Peyer's patch (tissue), 4 donors: ENCODE measurements around the gene LIMCH1. TPM values are rescaled to one million over a fixed set of nuclear protein-coding genes. Genes with fewer than 3 reads are reported as not detected.
A peak's percentile ranks its signal among the peaks of the same experiment; 100 is the strongest.

Experiments used
- DNase-seq, 3 donors: peaks; one replicate each; pipeline ENCODE4 v3.0.0-alpha.2; 2017 to 2019
- H3K27ac ChIP-seq, 4 donors: fragments of 200-600 bp; sonication (generic); one replicate each; pipeline ENCODE4 v1.5.1; 2016 to 2019
- H3K27me3 ChIP-seq, 2 donors: fragments of 200-600 bp; sonication (generic); one replicate each; pipeline ENCODE4 v1.5.1; 2019
- H3K36me3 ChIP-seq, 3 donors: fragments of 200-600 bp; sonication (generic); one replicate each; pipeline ENCODE4 v1.5.1; 2016 to 2019
- H3K4me1 ChIP-seq, 4 donors: fragments of 200-600 bp; sonication (generic); one replicate each; pipeline ENCODE4 v1.5.1; 2016 to 2019
- H3K4me3 ChIP-seq, 4 donors: fragments of 200-600 bp; sonication (generic); 1 replicate in 3 of 4; 2 replicates in 1 of 4; pipeline ENCODE4 v1.5.1; 2016 to 2019; ENCODE audit warnings: mild to moderate bottlenecking in 1 of 4
- H3K9me3 ChIP-seq, 4 donors: fragments of 200-600 bp; sonication (generic); one replicate each; pipeline ENCODE4 v1.5.1; 2016 to 2019; ENCODE audit warnings: mild to moderate bottlenecking in 1 of 4
- CTCF ChIP-seq, 6 experiments: fragments of 450-650 bp in 4 of 6; fragments of 200-600 bp in 2 of 6; sonication (generic) in 1 of 6; IDR thresholded peaks; one replicate each; pipeline ENCODE4 v1.5.1; 2017 to 2019; ENCODE audit warnings: antibody characterized with exemption in 6 of 6, mild to moderate bottlenecking in 3 of 6, moderate library complexity in 1 of 6
- POLR2A ChIP-seq, 2 donors: fragments of 450-650 bp; IDR thresholded peaks; one replicate each; pipeline ENCODE4 v1.5.1; 2017; ENCODE audit warnings: antibody characterized with exemption in 2 of 2, mild to moderate bottlenecking in 2 of 2, moderate library complexity in 2 of 2
- total RNA-seq, 4 donors: library from RNA; depleted of rRNA; stranded (reverse); fragments of >200 nt; gene quantifications; one replicate each; pipeline ENCODE4 v1.1.0, GENCODE V29; 2016

The LIMCH1 gene
- total RNA-seq, 4 donors from 2014 or later = 11.1 to 56.9 (median 20.4) TPM

GRCh38 chr4:41660352-41660751, 122.4 kb downstream of the LIMCH1 start:
- no peaks in the 10 kb centered on the region for H3K9me3 ChIP-seq
- TF ChIP-seq CTCF (IDR thresholded peaks at IDR 0.05) (no peak), POLR2A (IDR thresholded peaks at IDR 0.05) (no peak)

GRCh38 chr4:41661442-41662076, 123.6 kb downstream of the LIMCH1 start:
- H3K4me3 ChIP-seq = no peak overlapping the region
- no peaks in the 10 kb centered on the region for H3K36me3 ChIP-seq
- no peaks in the 10 kb centered on the region for H3K9me3 ChIP-seq
- H3K27me3 ChIP-seq = no peaks in the 10 kb centered on the region
- DNase-seq = peak in 2 of 3 donors; percentile 65 to 75
- H3K27ac ChIP-seq = no peak overlapping the region
- TF ChIP-seq CTCF (IDR thresholded peaks at IDR 0.05) (peak; percentile 36 to 87 (median 80)), POLR2A (IDR thresholded peaks at IDR 0.05) (no peak)
- no peaks in the 10 kb centered on the region for H3K4me1 ChIP-seq

More at GRCh38 chr4:41660352-41660751, 122.4 kb downstream of the LIMCH1 start:
- no peak overlapping the region for H3K4me3 ChIP-seq
- no peaks in the 10 kb centered on the region for H3K27me3 ChIP-seq
- no peaks in the 10 kb centered on the region for H3K4me1 ChIP-seq
- H3K27ac ChIP-seq = no peak overlapping the region
- no peaks in the 10 kb centered on the region for H3K36me3 ChIP-seq
- no peak for DNase-seq

- Histone ChIP-seq H3K27me3 (no peaks in the 10 kb centered on the region), H3K4me1 (no peaks in the 10 kb centered on the region), H3K9me3 (no peaks in the 10 kb centered on the region), H3K27ac (no peak overlapping the region), H3K4me3 (no peak overlapping the region), H3K36me3 (no peaks in the 10 kb centered on the region)
- DNase-seq = no peak
- no peak for TF ChIP-seq POLR2A (IDR thresholded peaks at IDR 0.05)
- TF ChIP-seq CTCF (IDR thresholded peaks at IDR 0.05) = no peak
Measured at GRCh38 chr4:41665636-41666207, 127.8 kb downstream of the LIMCH1 start.

- Histone ChIP-seq H3K9me3 (no peaks in the 10 kb centered on the region), H3K4me1 (no peaks in the 10 kb centered on the region), H3K4me3 (no peak overlapping the region), H3K27ac (no peak overlapping the region), H3K36me3 (no peaks in the 10 kb centered on the region), H3K27me3 (no peaks in the 10 kb centered on the region)
- no peak for DNase-seq
- TF ChIP-seq POLR2A (IDR thresholded peaks at IDR 0.05) (no peak), CTCF (IDR thresholded peaks at IDR 0.05) (no peak)
Measured at GRCh38 chr4:41668024-41668423, 130.1 kb downstream of the LIMCH1 start.

- no peak for DNase-seq
- TF ChIP-seq POLR2A (IDR thresholded peaks at IDR 0.05) (no peak), CTCF (IDR thresholded peaks at IDR 0.05) (no peak)
- H3K4me1 ChIP-seq = no peaks in the 10 kb centered on the region
Measured at GRCh38 chr4:41670530-41670929, 132.6 kb downstream of the LIMCH1 start.

More at GRCh38 chr4:41670530-41670929, 132.6 kb downstream of the LIMCH1 start:
- no peak overlapping the region for H3K4me3 ChIP-seq
- no peaks in the 10 kb centered on the region for H3K36me3 ChIP-seq
- no peaks in the 10 kb centered on the region for H3K27me3 ChIP-seq
- no peak overlapping the region for H3K27ac ChIP-seq
- H3K9me3 ChIP-seq = no peaks in the 10 kb centered on the region
